Neural crest cell (in vitro differentiated cells): ENCODE measurements around the gene CANT1. TPM values are rescaled to one million over a fixed set of nuclear protein-coding genes. Genes with fewer than 3 reads are reported as not detected.

Experiments used
- DNase-seq: peaks from one replicate; pipeline ENCODE4 v3.0.0; 2021; ENCODE audit warnings: low read depth, mixed read lengths, low spot score
- H3K27ac Mint-ChIP-seq: one replicate; pipeline ENCODE4 v1.8.0; 2021; ENCODE audit warnings: mild to moderate bottlenecking, mixed read lengths; ENCODE audit not compliant: unreplicated experiment
- H3K27me3 Mint-ChIP-seq: 2 replicates; pipeline ENCODE4 v1.8.0; 2021; ENCODE audit warnings: low read depth, mild to moderate bottlenecking, mixed read lengths
- H3K36me3 Mint-ChIP-seq: 2 replicates; pipeline ENCODE4 v1.8.0; 2021; ENCODE audit warnings: low read depth, mild to moderate bottlenecking, mixed read lengths
- H3K4me1 Mint-ChIP-seq: 2 replicates; pipeline ENCODE4 v1.8.0; 2021; ENCODE audit warnings: mixed read lengths
- H3K4me3 Mint-ChIP-seq: one replicate; pipeline ENCODE4 v1.8.0; 2021; ENCODE audit warnings: mild to moderate bottlenecking, mixed read lengths
- H3K9me3 Mint-ChIP-seq: 2 replicates; pipeline ENCODE4 v1.8.0; 2021; ENCODE audit warnings: mixed read lengths
- CTCF ChIP-seq: fragments of 200-600 bp; sonication (generic); conservative IDR thresholded peaks from 2 replicates; pipeline ENCODE4 v1.5.0; 2021; ENCODE audit warnings: antibody characterized with exemption, mild to moderate bottlenecking
- total RNA-seq: library from RNA; stranded (reverse); gene quantifications from 2 replicates; pipeline ENCODE4 v1.2.1, GENCODE V29; 2021

CANT1 gene
- total RNA-seq, 1 donor from 2014 or later: 63.8 TPM

- peaks cover 4% of the 10 kb centered on the region for H3K27me3 Mint-ChIP-seq
- DNase-seq: no peak
Observed at GRCh38 chr17:79036596-79036995, 27.0 kb upstream of the CANT1 start.

GRCh38 chr17:79036181-79036580, 26.6 kb upstream of the CANT1 start:
- H3K4me1 Mint-ChIP-seq: peaks cover 10% of the 10 kb centered on the region
- no peak overlapping the region for H3K27ac Mint-ChIP-seq
- no peaks in the 10 kb centered on the region for H3K36me3 Mint-ChIP-seq
- peaks cover 8% of the 10 kb centered on the region for H3K27me3 Mint-ChIP-seq
- no peak overlapping the region for H3K4me3 Mint-ChIP-seq
- no peak for TF ChIP-seq CTCF
- DNase-seq: no peak
- no peaks in the 10 kb centered on the region for H3K9me3 Mint-ChIP-seq

More at GRCh38 chr17:79036596-79036995, 27.0 kb upstream of the CANT1 start:
- Mint-ChIP-seq H3K4me3 (no peak overlapping the region), H3K9me3 (no peaks in the 10 kb centered on the region), H3K4me1 (peaks cover 10% of the 10 kb centered on the region), H3K27ac (no peak overlapping the region), H3K36me3 (no peaks in the 10 kb centered on the region)
- no peak for TF ChIP-seq CTCF

GRCh38 chr17:79035686-79036085, 26.1 kb upstream of the CANT1 start:
- no peak for DNase-seq
- H3K4me3 Mint-ChIP-seq: no peak overlapping the region
- H3K27me3 Mint-ChIP-seq: peaks cover 10% of the 10 kb centered on the region
- no peak overlapping the region for H3K27ac Mint-ChIP-seq
- no peaks in the 10 kb centered on the region for H3K36me3 Mint-ChIP-seq
- TF ChIP-seq CTCF: no peak
- no peaks in the 10 kb centered on the region for H3K9me3 Mint-ChIP-seq
- peaks cover 10% of the 10 kb centered on the region for H3K4me1 Mint-ChIP-seq

GRCh38 chr17:79034931-79035485, 25.4 kb upstream of the CANT1 start:
- no peaks in the 10 kb centered on the region for H3K9me3 Mint-ChIP-seq
- no peak for DNase-seq
- H3K27me3 Mint-ChIP-seq: peaks cover 14% of the 10 kb centered on the region
- TF ChIP-seq CTCF: no peak
- H3K36me3 Mint-ChIP-seq: no peaks in the 10 kb centered on the region
- no peak overlapping the region for H3K27ac Mint-ChIP-seq
- H3K4me3 Mint-ChIP-seq: no peak overlapping the region
- H3K4me1 Mint-ChIP-seq: peaks cover 10% of the 10 kb centered on the region

DNA sequence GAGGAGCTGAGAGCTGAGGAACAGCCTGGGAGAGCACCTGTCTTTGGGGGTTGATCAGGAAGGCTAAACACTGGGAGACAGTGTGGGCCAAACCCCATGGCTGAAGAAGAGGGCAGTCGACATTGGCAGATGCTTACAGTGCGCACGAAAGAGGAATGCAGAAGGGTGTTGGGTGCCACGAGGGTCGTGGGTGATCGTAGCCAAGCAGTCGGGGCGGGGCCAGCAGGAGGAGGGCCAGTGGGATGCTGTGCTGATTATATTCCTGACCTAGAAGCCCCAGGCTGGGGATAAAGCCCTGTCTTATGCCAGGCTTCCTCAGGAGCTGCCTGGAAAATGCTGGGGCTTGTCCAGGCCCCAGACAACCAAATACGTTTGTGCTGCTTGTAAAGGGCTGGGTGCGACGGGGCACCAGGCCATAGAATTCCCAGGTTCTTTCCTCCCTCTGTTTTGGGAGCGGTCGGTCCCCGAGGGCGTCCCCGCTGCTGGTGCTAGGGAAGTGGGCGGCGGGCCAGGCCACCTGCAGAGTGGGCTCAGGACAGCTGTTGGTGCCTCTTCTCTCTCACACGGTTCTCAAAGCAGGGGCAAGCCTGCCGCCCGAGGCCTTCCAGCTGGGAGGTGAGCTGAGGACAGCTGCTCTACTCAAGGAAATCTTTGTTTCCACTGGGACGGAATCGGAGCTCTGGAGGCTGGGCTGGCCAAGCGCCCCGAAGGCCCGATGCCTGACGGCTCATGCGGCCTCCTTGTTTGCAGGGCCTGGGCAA, 24.4 kb upstream of the CANT1 start:
- Mint-ChIP-seq H3K4me3 (no peak overlapping the region), H3K27me3 (peaks cover 25% of the 10 kb centered on the region), H3K36me3 (no peaks in the 10 kb centered on the region), H3K27ac (peak overlapping the region; percentile 71), H3K9me3 (no peaks in the 10 kb centered on the region), H3K4me1 (peaks cover 10% of the 10 kb centered on the region)
- TF ChIP-seq CTCF: no peak
- DNase-seq: no peak
